ENCODE measurements around the gene STOML2. TPM values are rescaled to one million over a fixed set of nuclear protein-coding genes. Genes with fewer than 3 reads are reported as not detected.
A peak's percentile ranks its signal among the peaks of the same experiment; 100 is the strongest.

STOML2 gene
- total and polyA plus RNA-seq, 9 of the 15 experiments (the other 6 are each of a cell fraction or from before 2014, with no cell fraction given), result 110 to 220 (median 174) TPM

DNA sequence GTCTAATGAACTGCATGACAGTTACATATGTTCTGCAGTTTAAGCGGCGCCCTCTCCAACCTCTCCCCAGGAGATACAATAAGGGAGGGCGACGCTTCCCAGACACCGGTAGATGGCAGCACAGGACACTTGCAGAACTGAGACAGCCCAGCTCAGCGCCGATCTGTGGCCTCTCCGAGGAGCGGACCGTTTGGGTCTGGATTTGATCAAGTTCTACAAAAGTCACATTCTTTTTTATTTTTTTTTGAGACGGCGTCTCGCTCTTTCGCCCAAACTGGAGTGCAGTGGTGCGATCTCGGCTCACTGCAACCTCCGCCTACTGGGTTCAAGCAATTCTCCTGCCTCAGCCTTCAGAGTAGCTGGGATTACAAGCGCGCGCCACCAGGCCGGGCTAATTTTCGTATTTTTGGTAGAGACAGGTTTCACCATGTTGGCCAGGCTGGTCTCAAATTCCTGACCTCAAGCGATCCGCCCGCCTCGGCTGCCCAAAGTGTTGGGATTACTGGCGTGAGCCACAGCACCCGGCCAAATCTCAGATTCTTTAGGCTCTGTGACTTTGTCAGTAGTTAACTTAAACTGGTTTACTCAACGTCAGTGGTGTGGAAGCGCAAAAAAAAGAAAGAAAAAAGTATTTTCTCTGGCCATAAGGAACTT lies 14.1 kb upstream of the STOML2 start (continued):
- TF ChIP-seq, protein P1, sequence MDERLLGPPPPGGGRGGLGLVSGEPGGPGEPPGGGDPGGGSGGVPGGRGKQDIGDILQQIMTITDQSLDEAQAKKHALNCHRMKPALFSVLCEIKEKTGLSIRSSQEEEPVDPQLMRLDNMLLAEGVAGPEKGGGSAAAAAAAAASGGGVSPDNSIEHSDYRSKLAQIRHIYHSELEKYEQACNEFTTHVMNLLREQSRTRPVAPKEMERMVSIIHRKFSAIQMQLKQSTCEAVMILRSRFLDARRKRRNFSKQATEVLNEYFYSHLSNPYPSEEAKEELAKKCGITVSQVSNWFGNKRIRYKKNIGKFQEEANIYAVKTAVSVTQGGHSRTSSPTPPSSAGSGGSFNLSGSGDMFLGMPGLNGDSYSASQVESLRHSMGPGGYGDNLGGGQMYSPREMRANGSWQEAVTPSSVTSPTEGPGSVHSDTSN (CRISPR knock-in tag; IDR thresholded peaks at IDR 0.05; ENCODE audit: low read depth), result no peak
- TF ChIP-seq, protein P1 (tag; conservative IDR thresholded peaks at IDR 0.05; ENCODE audit: low read depth), result no peak
- TF ChIP-seq, protein P2, sequence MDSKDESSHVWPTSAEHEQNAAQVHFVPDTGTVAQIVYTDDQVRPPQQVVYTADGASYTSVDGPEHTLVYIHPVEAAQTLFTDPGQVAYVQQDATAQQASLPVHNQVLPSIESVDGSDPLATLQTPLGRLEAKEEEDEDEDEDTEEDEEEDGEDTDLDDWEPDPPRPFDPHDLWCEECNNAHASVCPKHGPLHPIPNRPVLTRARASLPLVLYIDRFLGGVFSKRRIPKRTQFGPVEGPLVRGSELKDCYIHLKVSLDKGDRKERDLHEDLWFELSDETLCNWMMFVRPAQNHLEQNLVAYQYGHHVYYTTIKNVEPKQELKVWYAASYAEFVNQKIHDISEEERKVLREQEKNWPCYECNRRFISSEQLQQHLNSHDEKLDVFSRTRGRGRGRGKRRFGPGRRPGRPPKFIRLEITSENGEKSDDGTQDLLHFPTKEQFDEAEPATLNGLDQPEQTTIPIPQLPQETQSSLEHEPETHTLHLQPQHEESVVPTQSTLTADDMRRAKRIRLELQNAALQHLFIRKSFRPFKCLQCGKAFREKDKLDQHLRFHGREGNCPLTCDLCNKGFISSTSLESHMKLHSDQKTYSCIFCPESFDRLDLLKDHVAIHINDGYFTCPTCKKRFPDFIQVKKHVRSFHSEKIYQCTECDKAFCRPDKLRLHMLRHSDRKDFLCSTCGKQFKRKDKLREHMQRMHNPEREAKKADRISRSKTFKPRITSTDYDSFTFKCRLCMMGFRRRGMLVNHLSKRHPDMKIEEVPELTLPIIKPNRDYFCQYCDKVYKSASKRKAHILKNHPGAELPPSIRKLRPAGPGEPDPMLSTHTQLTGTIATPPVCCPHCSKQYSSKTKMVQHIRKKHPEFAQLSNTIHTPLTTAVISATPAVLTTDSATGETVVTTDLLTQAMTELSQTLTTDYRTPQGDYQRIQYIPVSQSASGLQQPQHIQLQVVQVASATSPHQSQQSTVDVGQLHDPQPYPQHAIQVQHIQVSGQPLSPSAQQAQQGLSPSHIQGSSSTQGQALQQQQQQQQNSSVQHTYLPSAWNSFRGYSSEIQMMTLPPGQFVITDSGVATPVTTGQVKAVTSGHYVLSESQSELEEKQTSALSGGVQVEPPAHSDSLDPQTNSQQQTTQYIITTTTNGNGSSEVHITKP (IDR thresholded peaks at IDR 0.05; ENCODE audit: partially characterized antibody), result no peak
- TF ChIP-seq HNRNPK (IDR thresholded peaks at IDR 0.05; ENCODE audit: low read depth, low read length, poor library complexity, severe bottlenecking) (no peak), MED1 (CRISPR knock-in tag; IDR thresholded peaks at IDR 0.05; ENCODE audit: borderline replicate concordance) (no peak), MAZ (CRISPR knock-in tag; conservative IDR thresholded peaks at IDR 0.05 in 1 of 2, IDR thresholded peaks at IDR 0.05 in 1 of 2) (peak in 1 of 2 experiments; percentile 37; a peak in 1 of 4 replicates), FOXK1 (CRISPR knock-in tag; IDR thresholded peaks at IDR 0.05; ENCODE audit: borderline replicate concordance) (no peak), MCM2 (IDR thresholded peaks at IDR 0.05; ENCODE audit: low read depth) (no peak), ZNF311 (CRISPR knock-in tag; IDR thresholded peaks at IDR 0.05) (no peak), SNIP1 (IDR thresholded peaks at IDR 0.05; ENCODE audit: low read depth) (no peak)
- TF ChIP-seq, protein P3, sequence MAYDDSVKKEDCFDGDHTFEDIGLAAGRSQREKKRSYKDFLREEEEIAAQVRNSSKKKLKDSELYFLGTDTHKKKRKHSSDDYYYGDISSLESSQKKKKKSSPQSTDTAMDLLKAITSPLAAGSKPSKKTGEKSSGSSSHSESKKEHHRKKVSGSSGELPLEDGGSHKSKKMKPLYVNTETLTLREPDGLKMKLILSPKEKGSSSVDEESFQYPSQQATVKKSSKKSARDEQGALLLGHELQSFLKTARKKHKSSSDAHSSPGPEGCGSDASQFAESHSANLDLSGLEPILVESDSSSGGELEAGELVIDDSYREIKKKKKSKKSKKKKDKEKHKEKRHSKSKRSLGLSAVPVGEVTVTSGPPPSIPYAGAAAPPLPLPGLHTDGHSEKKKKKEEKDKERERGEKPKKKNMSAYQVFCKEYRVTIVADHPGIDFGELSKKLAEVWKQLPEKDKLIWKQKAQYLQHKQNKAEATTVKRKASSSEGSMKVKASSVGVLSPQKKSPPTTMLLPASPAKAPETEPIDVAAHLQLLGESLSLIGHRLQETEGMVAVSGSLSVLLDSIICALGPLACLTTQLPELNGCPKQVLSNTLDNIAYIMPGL (CRISPR knock-in tag; IDR thresholded peaks at IDR 0.05), result no peak
- TF ChIP-seq, protein P4, sequence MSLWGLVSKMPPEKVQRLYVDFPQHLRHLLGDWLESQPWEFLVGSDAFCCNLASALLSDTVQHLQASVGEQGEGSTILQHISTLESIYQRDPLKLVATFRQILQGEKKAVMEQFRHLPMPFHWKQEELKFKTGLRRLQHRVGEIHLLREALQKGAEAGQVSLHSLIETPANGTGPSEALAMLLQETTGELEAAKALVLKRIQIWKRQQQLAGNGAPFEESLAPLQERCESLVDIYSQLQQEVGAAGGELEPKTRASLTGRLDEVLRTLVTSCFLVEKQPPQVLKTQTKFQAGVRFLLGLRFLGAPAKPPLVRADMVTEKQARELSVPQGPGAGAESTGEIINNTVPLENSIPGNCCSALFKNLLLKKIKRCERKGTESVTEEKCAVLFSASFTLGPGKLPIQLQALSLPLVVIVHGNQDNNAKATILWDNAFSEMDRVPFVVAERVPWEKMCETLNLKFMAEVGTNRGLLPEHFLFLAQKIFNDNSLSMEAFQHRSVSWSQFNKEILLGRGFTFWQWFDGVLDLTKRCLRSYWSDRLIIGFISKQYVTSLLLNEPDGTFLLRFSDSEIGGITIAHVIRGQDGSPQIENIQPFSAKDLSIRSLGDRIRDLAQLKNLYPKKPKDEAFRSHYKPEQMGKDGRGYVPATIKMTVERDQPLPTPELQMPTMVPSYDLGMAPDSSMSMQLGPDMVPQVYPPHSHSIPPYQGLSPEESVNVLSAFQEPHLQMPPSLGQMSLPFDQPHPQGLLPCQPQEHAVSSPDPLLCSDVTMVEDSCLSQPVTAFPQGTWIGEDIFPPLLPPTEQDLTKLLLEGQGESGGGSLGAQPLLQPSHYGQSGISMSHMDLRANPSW (CRISPR knock-in tag; IDR thresholded peaks at IDR 0.05), result no peak
- TF ChIP-seq, protein P5, sequence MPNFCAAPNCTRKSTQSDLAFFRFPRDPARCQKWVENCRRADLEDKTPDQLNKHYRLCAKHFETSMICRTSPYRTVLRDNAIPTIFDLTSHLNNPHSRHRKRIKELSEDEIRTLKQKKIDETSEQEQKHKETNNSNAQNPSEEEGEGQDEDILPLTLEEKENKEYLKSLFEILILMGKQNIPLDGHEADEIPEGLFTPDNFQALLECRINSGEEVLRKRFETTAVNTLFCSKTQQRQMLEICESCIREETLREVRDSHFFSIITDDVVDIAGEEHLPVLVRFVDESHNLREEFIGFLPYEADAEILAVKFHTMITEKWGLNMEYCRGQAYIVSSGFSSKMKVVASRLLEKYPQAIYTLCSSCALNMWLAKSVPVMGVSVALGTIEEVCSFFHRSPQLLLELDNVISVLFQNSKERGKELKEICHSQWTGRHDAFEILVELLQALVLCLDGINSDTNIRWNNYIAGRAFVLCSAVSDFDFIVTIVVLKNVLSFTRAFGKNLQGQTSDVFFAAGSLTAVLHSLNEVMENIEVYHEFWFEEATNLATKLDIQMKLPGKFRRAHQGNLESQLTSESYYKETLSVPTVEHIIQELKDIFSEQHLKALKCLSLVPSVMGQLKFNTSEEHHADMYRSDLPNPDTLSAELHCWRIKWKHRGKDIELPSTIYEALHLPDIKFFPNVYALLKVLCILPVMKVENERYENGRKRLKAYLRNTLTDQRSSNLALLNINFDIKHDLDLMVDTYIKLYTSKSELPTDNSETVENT (CRISPR knock-in tag; IDR thresholded peaks at IDR 0.05), result no peak
